ENCODE data around the gene NRXN3.

NRXN3 gene

DNA sequence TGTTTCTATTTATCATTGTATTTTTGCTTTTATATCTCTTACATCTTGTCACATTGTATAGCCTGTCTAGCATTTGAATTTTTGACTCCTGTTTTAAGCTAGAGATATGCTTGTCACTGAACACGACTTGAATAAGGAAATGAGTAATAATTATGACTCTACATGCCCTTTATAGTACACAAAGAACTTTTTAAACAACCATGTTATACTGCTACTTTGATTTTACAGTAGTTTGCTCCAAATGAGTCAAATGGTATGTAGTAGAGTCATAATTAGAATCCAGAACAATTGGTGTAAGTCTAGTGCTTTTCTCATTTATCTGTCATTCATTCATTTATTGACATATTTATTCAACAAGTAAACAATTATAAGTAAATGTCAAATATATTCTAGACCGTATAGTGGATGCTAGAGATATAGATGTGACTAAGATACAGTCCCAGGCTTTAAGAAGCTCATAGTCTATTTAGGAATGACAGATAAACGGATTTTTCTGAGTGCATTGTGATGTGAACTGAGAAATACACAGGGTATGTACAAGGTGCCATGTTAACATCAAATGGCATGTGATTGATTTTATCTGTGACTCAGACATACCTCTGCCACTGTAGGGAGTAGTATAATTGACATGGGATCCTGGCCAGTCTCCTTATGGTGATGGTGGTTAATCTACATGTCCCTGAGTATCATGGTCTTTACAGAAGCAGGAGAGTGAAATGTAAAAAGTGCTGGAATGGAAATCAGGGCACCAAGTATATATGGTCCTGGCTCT, 1241.4 kb downstream of the NRXN3 start:
- TF ChIP-seq, protein P1, sequence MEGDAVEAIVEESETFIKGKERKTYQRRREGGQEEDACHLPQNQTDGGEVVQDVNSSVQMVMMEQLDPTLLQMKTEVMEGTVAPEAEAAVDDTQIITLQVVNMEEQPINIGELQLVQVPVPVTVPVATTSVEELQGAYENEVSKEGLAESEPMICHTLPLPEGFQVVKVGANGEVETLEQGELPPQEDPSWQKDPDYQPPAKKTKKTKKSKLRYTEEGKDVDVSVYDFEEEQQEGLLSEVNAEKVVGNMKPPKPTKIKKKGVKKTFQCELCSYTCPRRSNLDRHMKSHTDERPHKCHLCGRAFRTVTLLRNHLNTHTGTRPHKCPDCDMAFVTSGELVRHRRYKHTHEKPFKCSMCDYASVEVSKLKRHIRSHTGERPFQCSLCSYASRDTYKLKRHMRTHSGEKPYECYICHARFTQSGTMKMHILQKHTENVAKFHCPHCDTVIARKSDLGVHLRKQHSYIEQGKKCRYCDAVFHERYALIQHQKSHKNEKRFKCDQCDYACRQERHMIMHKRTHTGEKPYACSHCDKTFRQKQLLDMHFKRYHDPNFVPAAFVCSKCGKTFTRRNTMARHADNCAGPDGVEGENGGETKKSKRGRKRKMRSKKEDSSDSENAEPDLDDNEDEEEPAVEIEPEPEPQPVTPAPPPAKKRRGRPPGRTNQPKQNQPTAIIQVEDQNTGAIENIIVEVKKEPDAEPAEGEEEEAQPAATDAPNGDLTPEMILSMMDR (IDR thresholded peaks at IDR 0.05) = no peak
- H3K4me1 Mint-ChIP-seq = peaks cover 28% of the 10 kb centered on the region
- no peak overlapping the region for H3K4me3 Mint-ChIP-seq
- H3K27ac Mint-ChIP-seq = no peak overlapping the region
- H3K9me3 Mint-ChIP-seq = peaks cover 5% of the 10 kb centered on the region
- H3K36me3 Mint-ChIP-seq (ENCODE audit: low read depth) = peaks cover 6% of the 10 kb centered on the region
- DNase-seq = no peak
- H3K27me3 Mint-ChIP-seq (ENCODE audit: low read depth, poor library complexity) = no peaks in the 10 kb centered on the region

DNA sequence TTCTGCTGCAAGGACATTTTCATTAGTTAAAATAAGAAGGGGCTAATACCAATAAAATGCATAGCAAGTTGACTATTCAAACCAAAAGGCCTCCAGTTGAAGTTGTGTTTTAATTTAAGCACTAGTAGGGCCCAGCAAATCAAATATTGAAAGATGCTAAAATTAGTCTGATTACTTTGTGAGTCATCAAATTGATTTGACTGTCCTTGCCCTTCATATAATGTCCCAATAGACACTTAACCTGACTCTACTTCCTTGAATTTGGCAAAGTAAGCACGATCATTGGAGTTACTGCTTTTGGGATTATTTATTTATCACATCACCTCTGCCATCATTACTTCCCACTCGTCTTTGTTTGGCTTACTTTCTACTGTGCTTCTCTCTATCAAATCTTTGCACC, 1242.6 kb downstream of the NRXN3 start:
- Mint-ChIP-seq H3K27me3 (ENCODE audit: low read depth, poor library complexity) (no peaks in the 10 kb centered on the region), H3K27ac (no peak overlapping the region), H3K4me1 (peaks cover 32% of the 10 kb centered on the region), H3K36me3 (ENCODE audit: low read depth) (peaks cover 9% of the 10 kb centered on the region), H3K4me3 (no peak overlapping the region), H3K9me3 (peaks cover 9% of the 10 kb centered on the region)
- TF ChIP-seq, protein P1 (IDR thresholded peaks at IDR 0.05) = no peak
- no peak for DNase-seq

DNA sequence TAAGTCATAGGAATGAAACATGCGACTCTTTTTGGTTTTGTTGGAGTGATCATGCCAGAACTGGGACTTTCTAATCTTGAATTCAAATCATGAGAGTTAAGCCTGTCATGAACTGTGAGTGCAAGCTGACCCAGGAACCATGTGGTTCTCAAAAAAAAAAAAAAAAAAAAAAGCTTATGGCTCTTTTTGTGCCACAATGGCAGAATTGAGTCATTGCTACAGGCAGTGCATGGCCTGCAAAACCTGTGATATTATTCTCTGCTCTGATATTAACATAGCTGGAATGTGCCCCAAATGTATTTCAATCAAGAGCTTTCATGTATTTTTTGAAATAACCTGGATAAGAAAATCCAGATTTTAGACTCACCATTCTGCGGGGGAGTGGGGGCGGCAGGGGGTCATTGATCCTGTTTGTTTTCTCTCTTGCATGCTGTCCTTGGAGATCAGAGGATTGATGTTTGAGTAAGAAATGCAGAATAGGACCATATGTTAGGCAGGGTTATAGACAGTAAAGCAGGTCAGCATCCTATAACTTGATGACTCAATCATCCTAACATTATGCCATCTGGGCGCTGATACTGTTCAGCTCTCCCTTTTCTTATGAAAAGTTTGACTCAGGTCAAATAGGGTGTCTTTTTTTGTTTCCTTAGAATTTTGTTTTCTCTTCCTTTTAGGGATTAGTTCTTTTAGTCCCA, 1243.7 kb downstream of the NRXN3 start:
- TF ChIP-seq, protein P1 (IDR thresholded peaks at IDR 0.05) = no peak
- no peak for DNase-seq
- H3K36me3 Mint-ChIP-seq (ENCODE audit: low read depth) = peaks cover 9% of the 10 kb centered on the region

DNA sequence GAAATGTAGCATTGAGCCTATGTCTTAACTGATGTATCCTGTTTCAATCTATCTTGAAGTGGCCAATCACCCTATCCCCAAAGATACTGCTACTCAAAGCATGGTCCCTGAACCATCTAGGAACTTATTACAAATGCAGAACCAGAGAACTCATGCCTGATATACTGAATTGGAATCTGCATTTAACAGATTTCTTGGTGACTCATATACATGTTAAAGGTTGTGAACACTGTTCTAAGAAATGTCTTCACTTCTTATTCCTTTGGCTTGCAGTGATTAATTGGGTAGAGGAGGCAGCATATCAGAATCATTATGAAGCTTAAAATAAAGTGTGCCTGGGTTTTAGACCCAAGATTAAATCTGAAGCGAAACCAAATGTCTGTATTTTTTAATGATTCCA, 1245.6 kb downstream of the NRXN3 start:
- H3K9me3 Mint-ChIP-seq = peaks cover 9% of the 10 kb centered on the region
- TF ChIP-seq, protein P1 (IDR thresholded peaks at IDR 0.05) = no peak
- no peak overlapping the region for H3K27ac Mint-ChIP-seq
- H3K27me3 Mint-ChIP-seq (ENCODE audit: low read depth, poor library complexity) = no peaks in the 10 kb centered on the region
- H3K36me3 Mint-ChIP-seq (ENCODE audit: low read depth) = peaks cover 9% of the 10 kb centered on the region
- no peak for DNase-seq
- H3K4me1 Mint-ChIP-seq = peaks cover 50% of the 10 kb centered on the region
- no peak overlapping the region for H3K4me3 Mint-ChIP-seq

More for the DNA sequence above, 1243.7 kb downstream of the NRXN3 start:
- Mint-ChIP-seq H3K27me3 (ENCODE audit: low read depth, poor library complexity) (no peaks in the 10 kb centered on the region), H3K27ac (no peak overlapping the region), H3K4me3 (no peak overlapping the region), H3K4me1 (peaks cover 42% of the 10 kb centered on the region), H3K9me3 (peaks cover 9% of the 10 kb centered on the region)

DNA sequence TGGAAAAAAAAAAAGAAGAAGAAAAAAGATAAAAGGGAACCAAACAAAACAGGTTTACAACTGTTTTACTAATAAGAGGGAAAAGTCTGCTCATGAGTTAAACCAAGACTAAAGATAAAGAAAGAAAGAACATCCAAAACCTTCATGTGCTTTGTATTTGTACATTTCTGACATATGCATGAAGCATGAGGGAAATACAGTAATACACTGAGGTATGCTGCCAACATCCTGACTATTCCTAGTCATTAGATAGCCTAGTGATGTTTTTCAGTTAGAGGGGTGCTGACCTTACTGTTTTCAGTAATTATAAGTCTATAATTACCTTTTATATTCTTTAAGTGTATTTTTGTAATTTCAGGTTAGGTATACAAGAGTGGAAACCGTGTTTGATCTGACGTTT, 1247.8 kb downstream of the NRXN3 start:
- peaks cover 9% of the 10 kb centered on the region for H3K9me3 Mint-ChIP-seq
- H3K36me3 Mint-ChIP-seq (ENCODE audit: low read depth) = peaks cover 9% of the 10 kb centered on the region
- no peaks in the 10 kb centered on the region for H3K27me3 Mint-ChIP-seq (ENCODE audit: low read depth, poor library complexity)
- TF ChIP-seq, protein P1 (IDR thresholded peaks at IDR 0.05) = no peak
- no peak overlapping the region for H3K4me3 Mint-ChIP-seq
- DNase-seq = no peak
- H3K27ac Mint-ChIP-seq = no peak overlapping the region
- peaks cover 40% of the 10 kb centered on the region for H3K4me1 Mint-ChIP-seq

Data from nephron progenitor cell (in vitro differentiated cells).